NCI-H146 (cell line): ENCODE data around the gene WDR7.

Source experiments
- DNase-seq: peaks from one replicate; lab custom pipeline; 2025; lab: John Stamatoyannopoulos, UW

Gene WDR7

DNA sequence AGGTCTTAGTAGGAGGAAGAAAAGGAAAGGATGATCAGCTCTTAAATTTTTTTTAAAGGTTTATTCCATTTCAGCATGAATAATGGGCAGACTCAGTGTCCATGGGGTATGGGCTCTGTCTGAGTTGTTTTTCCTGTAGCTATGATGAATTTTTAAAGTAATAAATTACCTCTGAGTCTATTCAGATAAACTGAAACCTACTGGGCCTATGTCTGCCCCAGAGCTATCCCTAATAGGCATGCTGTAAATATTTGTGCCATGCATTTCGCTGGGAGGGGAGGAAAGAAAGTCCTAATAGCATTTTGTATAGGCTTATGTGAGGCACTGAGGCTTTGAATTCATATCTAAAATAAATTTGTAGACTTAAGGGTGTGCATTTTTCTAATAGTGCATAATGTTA is 285.3 kb downstream of the WDR7 start:
- no peak for DNase-seq

DNA sequence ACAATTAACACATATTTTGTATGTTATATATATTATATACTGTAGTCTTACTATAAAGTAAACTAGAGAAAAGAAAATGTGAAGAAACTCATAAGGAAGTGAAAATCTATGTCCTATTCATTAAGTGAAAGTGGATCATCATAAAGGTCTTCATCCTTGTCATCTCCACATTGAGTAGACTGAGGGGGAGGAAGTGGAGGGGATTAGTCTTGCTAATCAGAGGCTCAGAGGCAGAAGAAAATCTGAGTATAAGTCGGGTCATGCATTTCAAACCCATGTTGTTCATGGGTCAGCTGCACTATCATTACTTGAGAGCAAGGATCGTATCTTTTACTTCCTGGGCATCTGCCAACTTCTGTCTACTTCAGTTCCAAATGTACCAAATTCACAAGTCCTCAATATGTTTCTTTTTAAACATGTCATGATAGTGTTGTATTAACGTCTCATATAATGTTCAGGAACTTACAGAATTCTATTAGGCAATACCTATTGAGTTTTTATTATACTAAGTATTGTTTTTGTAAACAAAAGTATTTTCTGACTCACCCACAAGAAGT is 286.8 kb downstream of the WDR7 start:
- no peak for DNase-seq

DNA sequence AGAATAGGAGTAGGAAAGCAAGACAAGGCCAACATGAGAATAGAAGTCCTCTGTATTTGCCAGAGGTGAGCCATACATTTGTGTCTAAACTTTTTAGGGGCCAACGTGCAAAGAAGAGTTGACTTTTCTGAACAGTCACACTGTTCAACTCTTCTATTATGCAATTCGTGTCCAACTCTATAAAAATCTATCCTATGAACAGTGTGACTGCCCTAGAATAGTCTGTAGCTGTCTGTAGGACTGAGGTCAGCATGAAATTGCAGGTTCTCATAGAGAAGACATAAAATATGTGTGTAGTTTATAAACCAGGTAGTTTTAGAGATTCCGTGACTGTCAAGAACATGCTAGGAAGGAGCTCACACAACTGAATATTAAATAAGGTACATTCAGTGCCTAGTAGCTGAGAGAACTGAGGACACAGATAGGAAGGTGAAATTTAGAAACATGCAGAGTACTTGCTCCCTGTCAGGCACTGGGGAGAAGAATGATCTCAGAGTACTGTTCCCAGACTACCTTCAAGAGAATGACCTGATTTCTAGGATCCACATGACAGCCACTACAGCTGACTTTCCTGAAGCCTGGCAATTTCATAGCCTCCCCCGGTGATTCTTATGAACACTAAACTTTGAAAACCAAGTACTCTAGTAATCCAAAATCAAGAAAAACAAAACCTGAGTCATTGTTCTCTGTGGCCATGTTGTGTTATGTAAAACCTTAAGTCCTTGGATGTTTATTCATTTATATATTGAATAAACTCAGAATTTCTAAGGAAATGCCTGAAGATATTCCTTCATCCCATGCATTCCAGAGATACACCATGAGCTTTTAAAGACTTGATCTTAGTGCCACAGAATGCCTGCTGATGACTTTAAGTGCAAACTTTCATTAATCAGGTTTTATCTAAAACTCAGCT is 294.3 kb downstream of the WDR7 start:
- DNase-seq = no peak

DNA sequence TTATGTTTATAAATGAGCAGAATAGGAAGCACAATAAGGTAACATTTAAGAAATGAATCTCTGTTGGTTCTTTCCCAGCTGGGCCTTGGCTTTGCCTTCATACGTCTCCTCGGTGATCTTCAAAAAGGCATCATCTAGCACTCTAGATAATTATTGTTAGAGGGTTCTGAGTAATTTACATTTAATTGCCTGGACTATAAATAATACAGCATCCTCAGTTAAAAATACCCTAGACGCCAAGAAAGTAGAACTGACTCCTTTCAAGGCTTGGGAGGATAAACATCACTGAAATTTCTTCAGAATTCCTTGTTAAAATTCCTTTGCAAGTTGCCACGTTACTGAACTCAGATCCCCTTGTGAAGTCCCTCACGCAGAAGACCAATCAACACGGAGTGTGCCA is 296.1 kb downstream of the WDR7 start:
- no peak for DNase-seq

DNA sequence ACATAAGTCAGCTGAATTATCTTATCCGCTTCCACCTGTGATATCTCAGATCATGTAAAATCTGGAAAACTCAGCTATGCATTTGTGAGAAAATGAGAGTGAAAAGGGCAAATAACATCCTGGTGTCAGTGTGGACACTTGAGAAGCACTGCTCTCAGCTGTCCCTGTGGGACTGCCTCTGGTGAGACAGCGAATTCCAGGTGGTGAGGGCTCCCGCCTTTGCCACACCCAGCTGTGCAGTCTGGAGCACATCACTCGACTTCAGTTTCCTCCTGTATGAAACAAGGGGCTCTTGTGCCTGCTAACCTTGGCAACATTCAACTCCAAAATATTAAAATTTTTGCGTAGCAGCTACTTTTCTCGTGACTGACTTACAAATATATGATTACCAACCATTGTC is 300.9 kb downstream of the WDR7 start:
- DNase-seq = peak; percentile 30

DNA sequence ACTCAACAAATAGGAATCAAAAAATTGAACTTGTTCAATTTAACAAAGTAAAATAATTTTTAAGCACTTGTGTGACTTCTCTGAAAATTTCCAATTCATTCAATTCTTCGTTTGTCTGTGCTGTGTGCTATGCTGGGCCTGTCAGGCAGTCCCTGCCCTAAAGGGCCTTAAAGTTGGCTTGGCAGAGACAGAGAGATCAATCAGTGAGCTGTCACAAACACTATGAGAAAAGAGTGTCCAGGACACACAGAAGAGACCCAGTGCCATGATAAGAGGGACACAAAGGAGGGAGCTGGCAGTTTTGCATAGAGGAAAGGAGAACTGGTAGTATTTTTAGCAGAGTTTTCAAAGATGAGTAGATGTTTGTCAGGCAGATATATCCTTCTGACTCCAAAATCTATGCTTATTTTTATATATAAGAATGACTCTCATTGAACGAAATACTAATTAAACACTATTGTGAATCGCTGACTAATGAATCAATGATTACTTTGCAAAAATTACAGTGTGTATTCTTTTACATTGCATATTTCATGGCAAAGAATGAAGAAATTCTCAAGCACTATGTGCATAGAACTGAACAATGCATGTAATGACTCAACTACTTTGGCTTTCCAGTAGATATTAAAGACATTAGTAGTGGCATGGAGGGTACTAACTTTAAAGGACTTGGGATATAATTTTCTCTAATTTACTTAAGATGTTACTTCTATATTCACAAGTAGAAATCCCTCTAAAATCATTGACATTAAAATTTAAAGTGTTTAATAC is 302.5 kb downstream of the WDR7 start:
- DNase-seq = no peak

DNA sequence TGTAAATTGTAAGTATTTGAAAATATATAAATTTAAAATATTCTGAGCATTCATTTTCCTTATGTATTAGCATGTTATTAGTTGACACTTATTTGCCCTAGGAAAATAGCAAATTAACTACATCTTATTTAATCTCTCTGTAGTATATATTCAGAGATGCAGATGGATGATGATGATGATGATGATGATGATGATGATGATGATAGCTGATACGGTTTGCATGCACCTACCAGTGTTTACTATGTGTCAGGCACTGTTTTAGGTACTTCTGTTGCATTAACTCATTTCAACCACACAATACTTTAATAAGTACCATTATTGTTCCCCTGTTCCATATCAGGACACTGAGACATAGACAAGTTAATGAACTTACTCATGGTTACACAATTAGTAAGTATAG is 304.3 kb downstream of the WDR7 start:
- no peak for DNase-seq

DNA sequence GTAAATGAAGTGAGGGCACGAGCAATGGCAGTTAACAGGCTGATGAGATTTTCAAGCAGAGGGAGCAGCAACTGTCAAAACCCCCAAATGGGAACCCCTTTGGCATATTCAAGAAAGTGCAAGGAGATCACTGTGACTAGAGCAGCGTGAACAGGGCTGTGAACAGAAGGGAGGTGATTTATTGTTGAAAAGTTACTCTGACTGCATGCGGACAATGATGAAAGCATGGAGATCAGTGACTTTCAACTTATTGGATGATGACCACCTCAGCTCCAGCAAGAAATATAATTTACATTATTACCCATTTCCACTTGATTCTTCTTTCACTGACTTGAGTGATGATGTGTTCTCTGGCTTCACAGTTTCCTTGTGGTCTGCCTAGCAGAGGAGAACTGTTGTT is 308.0 kb downstream of the WDR7 start:
- DNase-seq = no peak

DNA sequence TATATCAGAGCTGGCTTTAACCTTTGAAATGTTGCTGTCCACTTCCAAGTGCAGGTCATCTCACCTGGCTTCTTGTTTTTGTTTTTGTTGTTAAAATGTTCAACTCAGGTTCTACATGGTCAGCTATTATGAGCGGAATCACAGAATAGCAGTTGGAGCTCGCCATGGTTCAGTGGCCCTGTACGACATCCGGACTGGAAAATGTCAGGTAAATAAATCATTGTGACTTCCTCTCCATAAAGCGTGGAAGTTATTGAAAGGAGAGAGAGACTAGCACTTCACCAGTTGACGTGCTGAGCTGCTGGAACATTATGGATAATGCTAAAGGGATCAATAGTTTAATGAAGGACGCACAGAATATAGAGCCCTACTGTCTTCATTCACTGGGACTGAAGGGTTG is 311.2 kb downstream of the WDR7 start:
- peak; percentile 53 for DNase-seq

DNA sequence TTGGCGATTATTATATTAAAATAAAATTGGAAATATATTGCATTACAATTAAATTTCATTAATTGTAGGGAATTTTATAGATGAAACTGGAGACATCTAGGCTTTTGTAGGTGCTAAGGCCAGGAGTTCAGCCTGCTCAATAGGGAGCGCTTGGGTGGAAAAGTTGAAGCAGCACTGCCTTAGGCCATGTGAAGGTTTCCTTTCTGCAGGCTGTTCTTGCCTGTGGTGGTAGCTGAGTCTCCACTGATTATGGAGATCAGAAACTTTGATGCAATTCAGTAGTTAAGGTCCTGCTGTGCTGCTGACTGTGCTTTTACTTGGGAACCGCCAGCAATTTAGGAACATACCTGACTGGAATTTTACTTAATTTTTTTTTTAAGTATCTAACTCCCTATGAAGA is 315.9 kb downstream of the WDR7 start:
- DNase-seq = no peak

DNA sequence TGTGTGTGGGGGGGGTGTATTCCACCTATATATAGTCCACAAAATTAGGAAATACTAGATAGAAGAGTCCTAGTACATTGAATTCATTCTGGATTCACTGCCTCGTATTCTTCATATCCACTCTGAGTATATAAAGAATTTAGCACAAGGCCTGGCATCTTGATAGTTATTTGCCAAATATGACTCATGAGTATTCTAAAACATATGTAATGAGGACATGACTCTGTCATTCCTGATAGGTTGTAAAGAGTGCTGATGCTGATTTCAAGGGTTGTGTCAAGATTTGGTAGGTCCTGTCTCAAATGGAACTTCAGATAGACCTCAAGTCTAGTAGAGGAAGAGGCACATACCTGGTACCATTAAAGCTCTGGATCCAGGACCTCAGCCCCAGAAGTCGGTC is 322.3 kb downstream of the WDR7 start:
- DNase-seq = no peak

DNA sequence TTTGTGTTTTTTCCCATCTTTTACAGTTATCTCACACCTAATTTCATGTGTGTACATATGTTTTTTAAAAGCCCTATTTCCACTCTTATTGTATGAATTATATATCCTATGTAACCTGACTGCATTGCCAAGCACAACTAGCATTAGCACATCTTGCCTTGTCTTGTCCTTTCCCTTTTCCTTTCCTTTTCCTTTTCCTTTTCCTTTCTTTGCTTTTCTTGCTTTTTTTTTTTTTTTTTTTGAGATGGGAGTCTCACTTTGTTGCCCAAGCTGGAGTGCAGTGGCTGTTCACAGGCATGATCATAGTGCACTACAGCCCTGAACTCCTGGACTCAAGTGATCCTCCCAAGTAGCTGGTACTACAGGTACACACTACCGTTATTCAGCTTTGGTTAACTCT is 323.0 kb downstream of the WDR7 start:
- no peak for DNase-seq

DNA sequence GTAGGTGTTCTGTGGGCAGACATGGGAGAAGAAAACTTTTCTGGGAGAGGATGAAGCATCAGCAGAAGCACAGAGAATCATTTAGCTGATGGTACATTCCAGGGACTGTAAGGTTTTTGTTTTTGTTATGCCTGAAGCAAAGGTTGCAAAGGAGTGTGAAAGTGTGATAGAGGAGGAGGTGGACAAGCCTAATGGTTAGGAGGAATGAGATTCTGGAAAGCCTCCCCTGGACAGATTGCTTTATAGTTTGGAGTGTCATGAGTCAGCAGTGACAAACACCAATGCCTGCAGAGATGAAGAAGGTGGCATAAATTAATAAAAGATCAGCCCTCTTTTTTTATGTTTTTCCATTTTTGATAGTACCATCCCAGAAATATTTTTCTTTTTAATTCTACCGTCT is 324.1 kb downstream of the WDR7 start:
- no peak for DNase-seq

DNA sequence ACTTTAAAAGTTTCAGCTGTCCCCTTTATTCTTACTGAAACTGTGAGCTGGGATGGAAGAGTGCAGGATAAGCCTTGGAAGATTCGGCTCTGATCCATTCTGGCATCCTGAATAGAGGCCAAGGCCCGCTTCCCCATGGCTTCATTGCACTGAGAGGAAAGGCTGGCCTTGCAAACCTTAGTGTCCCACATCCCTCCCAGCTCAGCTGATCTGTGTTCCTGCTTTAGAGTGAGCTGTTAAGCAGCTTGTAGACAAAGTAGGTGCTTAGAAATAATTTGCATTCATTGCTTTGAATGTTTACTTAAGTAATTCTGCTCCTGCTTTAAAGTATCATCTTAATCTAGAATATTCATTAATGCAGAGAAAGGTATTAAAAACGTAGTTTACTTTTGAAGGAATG is 326.1 kb downstream of the WDR7 start:
- no peak for DNase-seq

DNA sequence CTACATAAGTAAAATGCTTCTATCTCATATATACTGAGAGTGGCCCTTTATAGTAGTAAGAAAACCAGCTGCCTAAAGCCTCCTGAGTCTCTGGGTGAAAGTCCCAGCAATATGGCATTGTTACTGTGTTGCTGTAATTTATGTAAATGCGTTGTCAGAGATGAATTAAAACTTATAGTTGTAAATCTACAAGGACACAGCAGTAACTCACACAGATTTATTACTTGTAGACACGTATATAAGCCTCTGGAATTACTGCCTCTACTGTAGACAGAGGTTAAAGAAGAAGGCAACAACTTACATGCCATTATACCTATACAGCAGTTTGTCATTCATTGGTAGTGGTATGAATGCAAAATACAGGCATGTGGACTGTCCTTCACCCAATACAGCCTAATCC is 326.6 kb downstream of the WDR7 start:
- DNase-seq = no peak

DNA sequence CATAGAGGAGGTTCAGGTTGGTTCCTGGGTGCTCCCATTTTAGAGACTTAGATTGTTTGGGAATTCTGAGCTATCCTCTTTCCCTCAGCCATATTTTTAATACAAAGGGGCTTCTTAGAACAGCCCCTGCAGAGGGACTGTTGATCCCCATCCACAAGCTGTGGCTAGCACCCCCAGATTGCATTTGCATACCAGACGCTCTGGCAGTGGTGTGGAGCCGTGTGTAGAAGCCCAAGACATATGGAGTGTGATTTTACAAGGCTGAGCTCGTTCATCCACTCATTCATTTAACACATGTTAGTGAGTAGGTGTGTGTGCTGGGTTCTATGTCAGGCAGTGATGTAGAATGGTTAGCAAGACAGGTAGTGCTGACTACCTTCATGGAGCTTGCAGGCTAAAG is 329.0 kb downstream of the WDR7 start:
- DNase-seq = no peak

DNA sequence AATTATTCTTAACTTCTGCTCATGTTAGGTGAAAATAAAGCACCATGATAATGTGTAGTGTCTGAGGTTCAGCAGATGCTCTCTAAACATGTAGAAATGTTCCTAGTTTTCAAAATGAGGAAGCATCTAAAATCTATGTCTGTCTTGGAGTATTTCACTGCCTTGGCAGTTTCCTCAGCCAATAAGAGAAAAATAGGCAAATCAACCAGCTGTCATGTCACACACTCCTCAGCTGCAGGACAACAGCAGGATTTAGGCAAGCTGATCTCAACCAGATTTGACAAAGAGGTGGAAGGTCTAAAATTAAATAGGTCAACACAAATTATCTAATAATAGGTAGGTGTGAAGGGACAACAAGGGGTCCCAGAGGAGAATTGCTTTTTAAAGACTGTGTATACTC is 331.6 kb downstream of the WDR7 start:
- DNase-seq = peak; percentile 22

DNA sequence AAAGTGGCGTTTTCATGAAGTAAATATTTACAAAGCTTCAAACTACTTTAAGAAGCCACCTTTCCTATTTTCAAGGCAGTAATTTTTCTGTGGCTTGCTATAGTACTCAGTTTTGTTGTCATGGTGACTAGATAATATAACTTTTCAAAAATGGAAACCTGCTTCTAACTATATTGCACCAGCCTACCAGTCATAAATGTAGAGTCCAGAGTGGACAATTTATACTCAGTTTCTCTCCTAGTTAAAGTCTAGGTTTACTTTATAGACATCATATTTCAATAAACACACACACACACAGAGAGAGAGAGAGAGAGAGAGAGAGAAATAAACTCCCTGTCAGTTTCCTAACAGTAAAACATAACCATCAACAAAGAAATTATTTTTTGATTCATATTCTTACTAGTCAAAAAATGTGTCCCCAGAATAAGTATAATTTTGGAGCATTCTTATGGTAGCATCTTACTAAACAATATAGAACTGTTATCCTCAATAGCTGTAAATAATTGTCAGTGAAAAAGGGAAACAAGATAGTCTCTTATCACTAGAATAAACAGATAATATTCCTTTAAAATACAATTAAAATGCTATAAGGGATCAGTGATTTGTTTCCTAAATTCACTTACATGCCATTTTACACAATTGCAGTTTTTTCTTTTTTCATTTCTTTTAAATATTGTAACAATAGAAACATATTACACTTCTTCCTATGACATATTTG is 332.3 kb downstream of the WDR7 start:
- no peak for DNase-seq

DNA sequence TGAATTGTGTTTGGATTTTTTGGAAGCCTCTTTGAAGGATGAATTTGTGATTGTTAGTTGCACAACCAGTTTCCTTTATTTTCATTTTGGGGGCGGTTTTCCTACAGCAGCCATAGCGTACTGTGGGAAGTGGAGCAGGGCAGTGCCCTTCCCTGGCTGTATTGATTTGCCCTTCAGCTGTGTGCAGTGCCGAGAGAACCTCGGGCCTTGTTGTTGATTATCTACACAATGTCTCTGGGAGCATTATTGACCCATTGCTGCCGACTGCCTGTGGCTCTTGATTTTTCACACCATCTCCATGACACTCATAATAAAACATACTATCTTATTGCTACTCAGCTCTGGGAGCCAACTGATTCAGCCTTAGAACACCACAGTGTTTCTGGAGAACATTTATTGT is 333.6 kb downstream of the WDR7 start:
- peak; percentile 17 for DNase-seq

DNA sequence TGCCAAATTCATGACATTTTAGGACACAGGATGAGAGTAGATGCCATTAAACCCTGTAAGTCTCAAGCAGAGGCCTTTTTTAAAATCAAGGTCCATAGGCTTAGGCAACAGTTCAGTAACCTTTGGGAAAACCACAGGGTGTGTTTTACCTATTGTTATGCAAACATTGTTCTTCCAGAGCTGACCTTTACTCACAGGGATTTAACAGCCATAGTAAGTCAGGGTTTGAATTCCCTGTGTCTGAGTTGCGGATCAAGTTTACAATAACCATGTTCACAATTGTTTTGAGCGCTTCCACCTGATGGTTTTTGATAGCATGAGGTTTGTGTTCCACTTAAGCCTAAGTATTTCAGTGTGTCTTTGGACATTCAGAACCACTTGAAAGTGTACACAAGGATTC is 335.7 kb downstream of the WDR7 start:
- DNase-seq = peak; percentile 77

DNA sequence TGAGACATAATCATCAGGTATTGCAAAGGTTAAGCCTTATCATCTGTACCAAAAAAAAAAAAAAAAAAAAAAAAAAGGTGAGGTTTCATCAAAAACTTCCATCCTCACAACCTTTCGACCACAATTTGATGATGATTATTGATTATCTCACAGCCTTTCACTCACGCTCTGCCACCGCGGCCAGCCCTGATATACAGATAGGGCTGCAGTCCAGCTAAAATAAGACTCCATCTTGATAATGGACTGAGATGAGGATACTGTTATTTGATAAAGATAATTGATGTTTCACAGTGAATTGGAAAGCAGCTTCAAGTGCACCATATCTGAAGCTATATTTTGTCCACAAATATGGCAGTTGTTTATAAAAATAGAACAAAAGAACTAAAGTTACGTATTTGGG is 336.1 kb downstream of the WDR7 start:
- no peak for DNase-seq

DNA sequence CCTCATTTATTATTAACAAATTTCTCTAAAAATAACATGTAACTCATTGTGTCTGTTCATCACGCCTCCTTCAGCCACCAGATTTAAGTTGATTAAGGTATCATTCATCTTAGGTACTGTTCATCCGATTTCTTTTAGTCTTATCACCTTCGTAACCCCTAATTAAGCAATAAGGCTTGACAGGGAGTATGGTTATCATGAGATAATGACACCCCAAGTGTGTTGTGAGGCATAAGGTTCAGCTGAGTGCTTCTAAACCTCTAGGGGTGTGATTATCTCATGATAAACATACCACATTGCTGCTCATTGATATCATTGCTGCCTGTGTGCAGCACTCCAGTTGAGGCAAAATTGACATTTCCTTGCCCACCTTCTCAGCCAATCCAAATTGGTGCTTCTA is 336.9 kb downstream of the WDR7 start:
- no peak for DNase-seq

DNA sequence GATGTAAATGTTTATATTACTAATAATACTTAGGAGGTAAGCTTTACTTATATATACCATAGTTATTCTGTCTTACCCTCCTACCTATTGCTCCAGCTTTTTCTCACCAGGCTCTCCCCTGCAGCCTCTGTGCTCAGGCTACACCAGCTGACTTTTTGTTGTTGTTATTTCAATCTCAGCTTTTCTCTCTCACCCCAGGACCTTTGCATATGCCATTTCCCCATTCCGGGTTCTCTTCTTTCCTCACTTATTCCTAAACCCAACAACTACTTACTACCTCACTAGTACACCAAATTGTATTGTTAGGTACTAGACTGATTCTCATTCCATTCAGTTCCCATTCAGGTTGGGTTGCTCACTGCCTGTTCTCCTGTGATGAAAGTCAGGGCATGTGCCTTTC is 339.5 kb downstream of the WDR7 start:
- no peak for DNase-seq
